Smooth muscle cell of the coronary artery (primary cell): ENCODE data around the gene IRF2. TPM values are rescaled to one million over a fixed set of nuclear protein-coding genes. Genes with fewer than 3 reads are reported as not detected.

ENCODE experiments used
- total RNA-seq: library from RNA; depleted of rRNA; stranded (reverse); fragments of >200 nt; gene quantifications from 2 replicates; pipeline ENCODE4 v1.2.3, GENCODE V29; 2014; ENCODE audit warnings: low replicate concordance

IRF2 gene
- 14.6 and 30.4 TPM in 2 replicates for total RNA-seq

GRCh38 chr4:184474263-184475095 lies at the start of gene IRF2:
Gene IRF2 (minus strand): TSS chr4:184474550. CDS start chr4:184429064, 45,486 bp downstream.

Other genes starting within 250 kb of the IRF2 start
- gene CASP3, start 174.9 kb upstream of the IRF2 start, total RNA-seq, result 14.3 and 31.3 TPM in 2 replicates
- 6.4 and 8.7 TPM in 2 replicates for gene PRIMPOL, start 175.2 kb upstream of the IRF2 start, total RNA-seq